ENCODE results near the gene ADCY9.
"Not testable (repeated sequence)": the region's sequence is repeated elsewhere in the genome, so short reads cannot be mapped to it uniquely, and the experiment has no call there.

The ADCY9 gene

GRCh38 chr16:4092547-4093265 lies 23.5 kb downstream of the ADCY9 start:
- DNase-seq = no peak

- DNase-seq = no peak
These were observed 24.8 kb downstream of the ADCY9 start for GRCh38 chr16:4091240-4092012.

- no peak for DNase-seq
These were observed 25.8 kb downstream of the ADCY9 start for GRCh38 chr16:4090351-4090851.

- no peak for DNase-seq
These were observed 26.4 kb downstream of the ADCY9 start for GRCh38 chr16:4089811-4090301.

- DNase-seq = no peak
These were observed 26.9 kb downstream of the ADCY9 start for GRCh38 chr16:4089251-4089810.

- DNase-seq = no peak
These were observed 28.2 kb downstream of the ADCY9 start for GRCh38 chr16:4087990-4088577.

GRCh38 chr16:4087099-4087885 lies 28.9 kb downstream of the ADCY9 start:
- no peak for DNase-seq

GRCh38 chr16:4086153-4086552 lies 30.1 kb downstream of the ADCY9 start:
- no peak for DNase-seq

GRCh38 chr16:4085405-4085970 lies 30.8 kb downstream of the ADCY9 start:
- no peak for DNase-seq

GRCh38 chr16:4083347-4083870 lies 32.8 kb downstream of the ADCY9 start:
- DNase-seq = no peak

GRCh38 chr16:4082474-4083044 lies 33.7 kb downstream of the ADCY9 start:
- DNase-seq = no peak

- no peak for DNase-seq
These were observed 34.7 kb downstream of the ADCY9 start for GRCh38 chr16:4081521-4082021.

- no peak for DNase-seq
These were observed 35.2 kb downstream of the ADCY9 start for GRCh38 chr16:4081047-4081446.

GRCh38 chr16:4077174-4077649 lies 39.0 kb downstream of the ADCY9 start:
- DNase-seq = no peak

- no peak for DNase-seq
These were observed 40.7 kb downstream of the ADCY9 start for GRCh38 chr16:4075534-4075933.

GRCh38 chr16:4073150-4073549 lies 43.1 kb downstream of the ADCY9 start:
- DNase-seq = not testable (repeated sequence)

- DNase-seq = no peak
These were observed 44.3 kb downstream of the ADCY9 start for GRCh38 chr16:4071686-4072561.

GRCh38 chr16:4070936-4071335 lies 45.3 kb downstream of the ADCY9 start:
- DNase-seq = no peak

- no peak for DNase-seq
These were observed 48.8 kb downstream of the ADCY9 start for GRCh38 chr16:4067262-4068001.
